OCI-M2 (cell line): Measurements from ENCODE around the gene TBC1D4.

Experiments
- DNase-seq: peaks from one replicate; lab custom pipeline; 2025; ENCODE audit not compliant: unreplicated experiment; lab: John Stamatoyannopoulos, UW

The TBC1D4 gene, protein sequence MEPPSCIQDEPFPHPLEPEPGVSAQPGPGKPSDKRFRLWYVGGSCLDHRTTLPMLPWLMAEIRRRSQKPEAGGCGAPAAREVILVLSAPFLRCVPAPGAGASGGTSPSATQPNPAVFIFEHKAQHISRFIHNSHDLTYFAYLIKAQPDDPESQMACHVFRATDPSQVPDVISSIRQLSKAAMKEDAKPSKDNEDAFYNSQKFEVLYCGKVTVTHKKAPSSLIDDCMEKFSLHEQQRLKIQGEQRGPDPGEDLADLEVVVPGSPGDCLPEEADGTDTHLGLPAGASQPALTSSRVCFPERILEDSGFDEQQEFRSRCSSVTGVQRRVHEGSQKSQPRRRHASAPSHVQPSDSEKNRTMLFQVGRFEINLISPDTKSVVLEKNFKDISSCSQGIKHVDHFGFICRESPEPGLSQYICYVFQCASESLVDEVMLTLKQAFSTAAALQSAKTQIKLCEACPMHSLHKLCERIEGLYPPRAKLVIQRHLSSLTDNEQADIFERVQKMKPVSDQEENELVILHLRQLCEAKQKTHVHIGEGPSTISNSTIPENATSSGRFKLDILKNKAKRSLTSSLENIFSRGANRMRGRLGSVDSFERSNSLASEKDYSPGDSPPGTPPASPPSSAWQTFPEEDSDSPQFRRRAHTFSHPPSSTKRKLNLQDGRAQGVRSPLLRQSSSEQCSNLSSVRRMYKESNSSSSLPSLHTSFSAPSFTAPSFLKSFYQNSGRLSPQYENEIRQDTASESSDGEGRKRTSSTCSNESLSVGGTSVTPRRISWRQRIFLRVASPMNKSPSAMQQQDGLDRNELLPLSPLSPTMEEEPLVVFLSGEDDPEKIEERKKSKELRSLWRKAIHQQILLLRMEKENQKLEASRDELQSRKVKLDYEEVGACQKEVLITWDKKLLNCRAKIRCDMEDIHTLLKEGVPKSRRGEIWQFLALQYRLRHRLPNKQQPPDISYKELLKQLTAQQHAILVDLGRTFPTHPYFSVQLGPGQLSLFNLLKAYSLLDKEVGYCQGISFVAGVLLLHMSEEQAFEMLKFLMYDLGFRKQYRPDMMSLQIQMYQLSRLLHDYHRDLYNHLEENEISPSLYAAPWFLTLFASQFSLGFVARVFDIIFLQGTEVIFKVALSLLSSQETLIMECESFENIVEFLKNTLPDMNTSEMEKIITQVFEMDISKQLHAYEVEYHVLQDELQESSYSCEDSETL (N-terminal part only)

DNA sequence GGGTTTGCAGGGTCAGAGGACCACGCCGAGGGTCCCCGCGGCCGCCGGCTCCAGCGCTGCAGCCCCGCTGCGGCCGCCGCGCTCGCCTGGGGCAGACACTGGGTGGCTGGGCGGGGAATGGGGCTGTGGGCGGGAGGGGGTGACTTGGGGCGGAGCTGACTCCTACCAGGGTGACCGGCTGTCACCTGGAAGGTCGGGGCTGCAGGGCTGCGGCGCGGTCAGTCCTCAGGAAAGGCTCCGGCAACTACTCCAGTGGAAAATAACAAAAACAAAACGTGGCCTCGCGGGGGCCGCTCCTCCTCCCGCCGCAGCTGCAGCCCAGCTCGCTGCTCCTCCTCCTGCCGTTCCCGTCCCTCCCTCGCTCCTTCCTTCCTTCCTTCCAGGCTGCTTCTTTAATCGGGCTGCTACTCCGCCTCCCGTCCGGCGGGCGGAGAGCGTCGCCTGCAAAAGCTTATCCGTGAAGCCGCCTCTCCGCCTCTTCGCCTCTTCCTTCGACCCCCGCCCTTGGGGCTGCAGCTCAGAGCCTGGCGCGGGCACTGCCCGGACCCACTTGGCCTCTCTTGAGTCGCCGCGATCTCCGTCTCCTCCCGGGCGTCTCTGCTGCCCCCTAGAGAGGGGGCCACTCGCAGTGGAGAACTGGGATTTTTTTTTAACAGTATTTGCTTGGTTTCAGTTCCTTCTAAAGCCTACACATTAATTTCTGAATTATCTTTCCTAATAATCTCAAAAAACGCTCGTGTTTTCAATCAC, at the start of gene TBC1D4:
Gene TBC1D4 (minus strand): TSS at position 100 of the 750 bp plus-strand sequence. CDS start 402 bp downstream, outside the sequence.
- DNase-seq: peak; percentile 78

DNA sequence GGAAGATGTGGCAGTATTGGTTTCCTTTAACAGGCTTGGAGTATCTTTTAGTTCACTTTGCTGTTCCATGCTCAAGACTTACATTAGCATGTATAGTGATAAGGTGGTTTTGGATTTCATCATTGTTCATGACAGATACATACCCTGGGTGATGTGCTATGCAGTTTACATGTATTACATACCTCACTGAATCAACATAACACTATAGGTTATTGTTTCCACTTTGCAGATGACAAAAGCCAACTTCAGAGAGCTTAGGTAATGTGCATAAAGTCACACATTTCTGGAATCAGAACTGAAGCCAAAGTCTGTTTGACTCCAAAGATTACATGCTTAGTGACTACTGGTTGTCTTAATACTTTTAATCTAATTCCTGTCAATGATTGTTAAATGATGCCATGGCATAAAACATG, 48.6 kb upstream of the TBC1D4 start:
- DNase-seq: no peak

DNA sequence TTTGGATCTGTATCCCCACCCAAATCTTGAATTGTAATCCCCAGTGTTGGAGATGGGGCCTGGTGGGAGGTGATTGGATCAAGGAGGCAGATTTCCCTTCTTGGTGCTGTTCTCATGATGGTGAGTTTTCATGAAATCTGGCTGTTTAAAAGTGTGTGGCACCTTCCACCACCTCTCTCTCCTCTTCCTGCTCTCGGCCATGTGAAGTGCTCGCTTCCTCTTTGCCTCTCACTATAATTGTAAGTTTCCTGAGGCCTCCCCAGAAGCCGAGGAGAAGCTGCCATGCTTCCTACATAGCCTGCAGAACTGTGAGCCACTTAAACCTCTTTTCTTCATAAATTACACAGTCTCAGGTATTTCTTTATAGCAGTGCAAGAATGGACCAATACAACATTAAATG, 40.0 kb upstream of the TBC1D4 start:
- no peak for DNase-seq

DNA sequence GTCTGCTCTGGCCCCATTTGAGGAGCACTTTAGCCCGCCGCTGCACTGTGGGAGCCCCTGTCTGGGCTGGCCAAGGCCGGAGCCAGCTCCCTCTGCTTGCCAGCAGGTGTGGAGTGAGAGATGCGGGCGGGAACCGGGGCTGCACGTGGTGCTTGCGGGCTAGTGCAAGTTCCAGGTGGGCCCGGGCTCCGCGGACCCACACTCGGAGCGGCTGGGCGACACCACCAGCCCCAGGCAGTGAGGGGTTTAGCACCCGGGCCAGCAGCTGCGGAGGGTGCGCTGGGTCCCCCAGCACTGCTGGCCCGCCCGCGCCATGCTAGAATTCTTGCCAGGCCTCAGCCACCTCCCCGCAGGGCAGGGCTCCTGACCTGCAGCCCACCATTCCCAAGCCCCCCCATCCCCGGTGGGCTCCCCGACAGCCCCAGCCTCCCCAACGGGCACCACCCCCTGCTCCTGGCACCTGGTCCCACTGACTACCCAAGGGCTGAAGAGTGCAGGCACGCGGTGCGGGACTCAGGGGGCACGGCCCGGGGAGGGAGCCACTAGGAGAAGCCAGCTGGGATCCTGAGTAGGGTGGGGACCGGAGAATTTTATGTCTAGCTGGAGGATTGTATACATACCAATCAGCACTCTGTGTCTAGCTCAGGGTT, 36.6 kb upstream of the TBC1D4 start:
- DNase-seq: no peak

DNA sequence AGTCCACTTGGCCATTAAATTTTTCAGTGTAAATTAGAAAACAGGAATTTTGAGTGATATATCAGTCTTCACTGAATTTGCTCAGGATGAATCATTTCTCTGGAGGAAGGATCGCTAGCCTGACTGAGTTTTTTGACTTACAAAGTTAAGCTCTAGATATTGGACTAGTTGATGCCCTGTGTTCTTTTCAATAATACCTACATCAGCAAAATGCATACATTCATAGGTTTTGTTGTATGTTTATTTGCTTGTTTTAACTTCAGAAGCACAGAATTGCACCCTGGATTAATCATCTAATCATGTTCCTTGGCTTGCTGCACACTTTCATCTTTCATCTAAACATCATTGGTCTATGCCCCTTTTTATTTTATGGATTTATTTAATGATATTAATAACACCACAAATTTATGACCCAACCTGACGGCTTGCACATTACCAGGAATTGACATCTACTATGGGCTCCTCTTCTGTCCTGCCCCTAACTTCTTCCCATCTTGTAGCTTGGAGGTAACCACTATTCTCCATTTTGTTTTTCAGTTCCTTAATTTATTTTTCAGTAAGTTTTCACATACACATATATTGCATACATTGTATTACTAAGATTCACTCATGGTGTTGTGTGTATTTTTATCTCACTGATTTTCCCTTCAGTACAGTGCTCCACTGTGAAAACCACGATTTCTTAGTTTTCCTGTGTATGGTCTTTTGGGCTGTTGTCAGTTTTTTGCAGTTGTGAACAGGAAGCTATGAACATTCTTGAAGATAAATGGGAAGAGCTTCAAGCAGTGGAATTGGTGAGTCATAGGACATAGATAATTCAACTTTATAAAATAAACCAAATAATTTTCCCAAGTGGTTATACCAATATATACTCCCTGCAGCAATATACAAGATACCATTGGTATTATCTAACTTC, 32.4 kb upstream of the TBC1D4 start:
- no peak for DNase-seq

DNA sequence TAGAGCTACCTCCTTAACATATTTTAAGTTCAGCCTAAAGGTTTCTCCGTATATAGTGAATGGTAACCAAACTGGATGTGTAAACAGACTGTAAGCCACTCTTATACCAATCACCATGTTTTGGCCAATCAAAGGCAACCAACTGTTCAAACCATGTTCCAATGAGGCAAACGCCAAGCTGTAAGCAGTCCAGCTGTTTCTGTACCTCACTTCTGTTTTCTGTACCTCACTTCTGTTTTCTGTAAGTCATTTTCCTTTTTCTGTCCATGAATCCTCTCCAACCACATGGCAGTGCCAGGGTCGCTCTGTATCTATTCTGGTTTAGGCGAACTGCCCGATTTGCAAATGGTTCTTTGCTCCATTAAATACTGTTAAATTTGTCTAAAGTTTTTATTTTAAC, 31.3 kb upstream of the TBC1D4 start:
- DNase-seq: no peak

DNA sequence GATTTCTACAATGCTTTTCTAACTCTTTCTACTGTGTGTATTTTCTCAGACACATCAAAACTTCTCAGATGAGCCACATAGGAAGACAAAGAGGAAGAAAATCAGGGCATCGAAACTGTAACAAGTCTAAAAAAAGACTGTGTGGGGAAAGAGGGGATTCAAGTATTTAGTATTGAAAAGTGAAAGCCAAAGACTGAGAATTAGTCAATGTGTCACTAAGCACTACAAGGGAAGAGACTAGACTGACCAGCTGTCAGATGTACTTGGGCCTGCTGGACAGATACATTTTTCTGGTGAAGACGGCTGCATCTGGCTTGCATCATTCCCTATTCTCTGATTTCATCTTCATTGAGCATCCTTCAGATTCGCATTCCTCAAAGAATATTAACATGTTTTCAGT, 30.3 kb upstream of the TBC1D4 start:
- DNase-seq: no peak

DNA sequence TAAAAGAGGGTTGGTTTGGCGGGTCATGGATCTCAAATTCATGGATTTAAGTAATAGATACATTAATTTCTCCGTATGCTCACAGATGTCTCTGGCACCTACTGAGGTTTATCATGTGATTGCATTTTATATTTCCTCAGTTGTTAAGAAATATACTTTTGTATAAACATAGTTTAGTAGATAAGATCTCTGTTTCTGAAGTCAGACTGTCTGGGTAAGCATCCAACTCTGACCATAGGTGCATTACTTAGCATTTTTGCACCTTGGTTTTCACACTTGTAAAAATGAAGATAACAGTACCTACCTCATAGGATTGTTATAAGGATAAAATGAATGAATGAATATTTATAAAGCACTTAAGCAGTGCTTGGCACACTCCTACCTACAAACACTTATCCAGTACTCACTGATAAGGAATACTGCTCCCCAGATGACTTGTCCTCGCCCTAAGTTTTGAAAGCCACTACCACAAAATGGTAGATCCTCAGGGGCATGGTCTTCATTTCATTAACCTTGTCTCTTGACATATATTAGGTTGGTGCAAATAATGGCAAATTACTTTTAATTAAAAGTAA, 29.2 kb upstream of the TBC1D4 start:
- no peak for DNase-seq

DNA sequence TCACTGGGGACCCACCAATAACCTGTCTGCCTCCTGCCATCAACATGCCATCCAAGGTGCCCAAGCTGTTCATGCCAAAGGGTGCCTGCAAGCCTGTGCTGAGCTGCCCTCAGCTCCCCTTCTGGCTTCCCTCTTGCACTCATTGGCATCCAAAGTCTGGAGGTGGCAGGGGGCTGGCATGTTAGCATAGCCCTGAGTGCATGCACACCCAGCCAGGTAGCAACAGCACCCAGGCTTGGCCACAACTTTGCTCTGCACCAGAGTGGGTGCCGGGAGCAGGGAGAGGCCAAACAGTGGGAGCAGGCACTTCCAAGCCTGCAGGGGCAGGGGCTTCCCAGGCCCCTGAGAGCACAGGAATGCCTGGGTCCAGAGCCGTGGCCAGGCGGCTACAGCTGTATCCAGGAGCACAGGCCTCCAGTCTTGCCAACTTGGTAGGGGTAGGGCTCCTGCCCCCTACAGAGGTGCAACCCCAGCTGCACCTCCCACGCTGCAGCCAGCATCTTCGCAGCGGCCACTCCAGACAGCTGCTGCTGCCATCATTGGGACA, 26.1 kb upstream of the TBC1D4 start:
- DNase-seq: no peak

DNA sequence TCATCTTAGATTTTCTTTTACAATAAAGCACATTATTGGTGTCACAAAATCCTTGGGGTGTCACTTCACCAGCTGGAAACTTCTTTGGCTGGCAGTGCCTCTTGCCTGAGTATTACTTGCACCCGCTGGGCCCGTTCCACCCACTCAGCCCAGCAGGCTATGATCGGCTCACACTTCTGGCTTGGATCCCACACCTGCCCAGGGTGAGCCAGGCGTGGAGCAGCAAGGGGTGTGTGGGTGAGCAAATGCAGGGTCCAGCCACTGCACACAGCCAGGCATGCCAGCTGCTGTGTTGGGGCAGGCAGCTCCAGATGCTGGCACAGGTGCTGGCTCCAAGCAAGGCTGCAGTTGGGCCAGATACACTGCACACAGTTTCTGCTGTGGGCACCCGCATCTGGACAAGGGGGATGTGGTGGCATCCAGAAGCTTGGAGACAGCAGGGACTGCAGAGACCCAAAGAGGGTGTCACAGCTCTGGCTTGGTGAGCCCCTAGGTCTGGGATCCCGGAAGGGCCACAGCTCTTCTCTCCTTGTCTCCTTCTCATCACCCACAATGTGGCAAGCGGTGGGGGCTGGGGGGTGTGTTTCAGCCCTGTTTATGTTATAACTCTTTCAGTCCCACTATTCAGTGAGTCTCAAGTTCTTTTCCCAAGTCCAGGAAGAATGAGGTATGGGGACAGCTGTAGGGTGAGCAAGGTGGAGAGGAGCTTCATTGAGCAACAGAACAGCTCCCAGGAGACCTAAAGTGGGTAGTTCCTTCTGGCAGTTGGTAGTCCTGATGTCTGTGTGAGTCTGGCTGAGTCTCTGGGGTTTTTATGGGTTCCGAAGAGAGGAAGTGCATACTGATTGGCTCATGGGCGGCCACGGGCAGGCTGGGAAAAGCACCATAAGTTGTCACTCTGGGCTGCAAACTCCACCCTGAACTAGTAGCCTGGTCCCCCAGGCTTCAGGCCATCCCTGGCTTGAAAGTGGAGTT, 25.3 kb upstream of the TBC1D4 start:
- DNase-seq: no peak

DNA sequence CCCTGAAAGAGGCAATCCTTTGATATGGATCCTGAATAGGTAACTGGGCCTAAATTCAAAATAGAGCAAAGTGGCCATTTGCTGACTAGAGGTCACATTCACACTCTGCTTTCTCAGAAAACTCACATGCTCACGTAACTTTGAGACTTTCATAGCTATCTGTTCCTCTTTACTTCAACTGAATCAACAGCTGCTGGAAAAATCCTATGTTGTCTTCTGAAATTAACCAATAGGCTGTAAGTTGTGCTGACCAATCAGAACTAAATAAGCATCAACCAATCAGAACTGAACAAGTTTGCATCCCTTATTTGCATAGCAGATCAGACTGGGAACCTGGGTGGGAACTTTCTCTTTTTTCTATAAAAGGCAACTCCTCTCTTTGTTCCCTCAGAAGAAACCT, 24.0 kb upstream of the TBC1D4 start:
- DNase-seq: no peak

DNA sequence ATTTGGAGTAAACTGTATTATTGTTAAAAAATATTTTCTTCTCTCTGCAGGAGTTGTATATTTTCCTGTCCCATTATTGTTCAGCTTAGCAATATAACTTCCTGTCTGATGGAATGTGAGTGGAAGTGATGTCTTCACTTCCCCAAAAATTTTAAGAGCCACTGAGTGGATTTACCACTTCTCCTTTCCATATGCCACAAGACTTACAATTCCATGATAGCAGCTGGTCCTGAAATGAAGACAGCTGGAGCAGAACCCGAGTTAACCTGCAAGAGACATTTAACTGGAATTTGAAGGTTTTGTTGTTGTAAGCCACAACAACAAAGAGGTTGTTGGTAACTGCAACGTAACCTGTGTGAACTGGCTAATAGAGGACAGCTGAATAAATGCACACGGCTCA, 23.4 kb upstream of the TBC1D4 start:
- no peak for DNase-seq

DNA sequence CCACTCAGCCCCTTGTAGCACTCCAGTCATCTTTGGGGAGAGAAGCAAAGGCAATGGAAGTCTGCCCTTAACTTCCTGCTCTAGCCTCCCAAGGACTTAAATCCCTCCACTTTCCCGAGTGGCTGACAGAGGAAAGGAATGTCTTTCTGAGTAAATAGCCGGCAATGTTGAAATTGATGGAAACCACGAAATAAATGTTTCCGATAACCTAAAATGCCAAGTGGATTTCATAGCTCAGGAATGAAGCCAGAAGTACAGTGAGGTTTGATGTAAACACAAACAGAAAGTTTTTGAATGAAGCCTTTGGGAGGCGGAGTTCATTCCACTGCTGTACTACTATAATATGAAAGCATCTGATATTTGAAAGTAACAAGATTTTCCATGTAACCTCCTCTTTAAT, 14.0 kb upstream of the TBC1D4 start:
- no peak for DNase-seq

DNA sequence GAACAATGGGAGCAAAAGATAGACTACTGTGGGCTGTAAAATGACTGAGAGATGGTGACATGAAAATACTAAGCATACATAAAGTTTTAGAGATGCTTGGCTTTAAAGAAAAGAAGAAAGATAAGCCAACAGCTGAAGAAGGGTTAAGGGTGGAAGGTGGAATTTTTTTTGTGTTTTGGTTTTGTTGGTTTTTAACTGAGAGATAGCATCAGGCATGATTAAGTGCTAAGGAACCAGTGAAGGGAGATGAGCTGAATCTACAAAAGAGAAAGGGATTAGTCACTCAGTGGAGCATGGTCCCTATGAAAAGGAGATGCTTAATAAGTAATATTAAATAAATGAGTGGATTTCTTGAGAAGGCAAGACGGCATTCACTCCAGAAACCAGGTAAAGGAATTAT, 12.5 kb upstream of the TBC1D4 start:
- DNase-seq: no peak

DNA sequence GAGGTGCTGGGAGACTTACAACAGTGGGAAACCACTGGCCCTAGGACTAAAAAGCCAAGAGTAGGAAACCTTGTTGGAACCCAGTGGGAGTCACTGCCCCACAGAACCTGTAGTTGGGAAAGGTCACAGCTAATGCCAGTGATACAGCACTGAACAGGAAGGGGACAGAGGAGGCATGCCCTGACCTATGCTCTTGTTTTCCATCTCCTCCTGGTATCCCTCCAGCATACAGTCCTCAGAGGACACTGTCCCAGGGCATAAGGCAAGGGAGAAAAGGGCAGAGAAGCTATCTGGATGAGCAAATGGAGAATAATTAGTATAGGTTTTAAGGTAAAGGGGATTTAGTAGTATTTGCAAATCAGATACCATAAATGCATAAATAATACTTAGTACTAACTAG, 11.2 kb upstream of the TBC1D4 start:
- DNase-seq: no peak

DNA sequence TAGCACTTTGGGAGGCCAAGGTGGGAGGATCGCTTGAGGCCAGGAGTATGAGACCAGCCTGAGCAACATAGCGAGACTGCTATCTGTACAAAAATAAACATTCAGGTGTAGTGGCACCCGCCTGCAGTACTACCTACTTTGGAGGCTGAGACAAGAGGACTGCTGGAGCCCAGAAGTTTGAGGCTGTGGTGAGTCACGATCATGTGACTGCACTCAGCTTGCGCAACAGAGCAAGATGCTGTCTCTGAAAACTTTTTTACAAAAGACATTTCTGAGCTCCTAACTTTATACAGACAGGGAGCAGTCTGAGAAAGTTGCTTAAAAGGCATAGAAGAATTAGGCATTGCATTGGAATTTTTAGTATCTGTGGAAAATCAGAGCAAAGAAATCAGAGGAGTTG, 10.4 kb upstream of the TBC1D4 start:
- DNase-seq: no peak

DNA sequence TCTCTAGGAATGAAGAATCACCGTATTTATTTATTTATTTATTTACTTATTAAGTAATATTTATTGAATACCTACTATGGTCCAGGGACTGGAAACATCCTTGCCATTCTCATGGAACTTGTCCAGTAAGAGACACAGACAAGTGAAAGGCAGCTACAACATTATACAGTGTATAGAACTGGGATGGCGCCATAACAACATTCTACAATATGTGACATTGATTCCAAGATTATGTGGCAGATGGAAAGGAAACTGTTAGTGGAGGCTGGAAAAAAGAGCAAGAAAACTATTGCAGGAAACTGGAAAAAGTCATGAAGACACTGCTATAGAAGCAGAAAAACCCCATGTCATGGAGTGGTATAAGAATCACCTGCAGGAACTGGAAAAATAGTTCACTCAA, 9.4 kb upstream of the TBC1D4 start:
- no peak for DNase-seq
